Astrocyte of the cerebellum (primary cell): ENCODE data around the gene UBL3.

Source experiments
- DNase-seq: peaks from one replicate; pipeline ENCODE4 v3.0.0-alpha.2; 2011; ENCODE audit warnings: low read depth
- H3K4me3 ChIP-seq: 2 replicates; pipeline ENCODE4 v1.5.1; 2011; ENCODE audit warnings: mild to moderate bottlenecking, low read depth, low read length, moderate library complexity
- in situ Hi-C: cut with HindIII; loops from 2 replicates; pipeline ENCODE4 v1.10.0; 2017; ENCODE audit warnings: low sequenced_read_pairs
- TF ChIP-seq, protein P1 (sequence below): IDR thresholded peaks from 2 replicates; pipeline ENCODE4 v1.5.1; 2012; ENCODE audit warnings: low read length, low read depth, moderate library complexity, mild to moderate bottlenecking; ENCODE audit errors: missing control alignments

Gene UBL3

DNA sequence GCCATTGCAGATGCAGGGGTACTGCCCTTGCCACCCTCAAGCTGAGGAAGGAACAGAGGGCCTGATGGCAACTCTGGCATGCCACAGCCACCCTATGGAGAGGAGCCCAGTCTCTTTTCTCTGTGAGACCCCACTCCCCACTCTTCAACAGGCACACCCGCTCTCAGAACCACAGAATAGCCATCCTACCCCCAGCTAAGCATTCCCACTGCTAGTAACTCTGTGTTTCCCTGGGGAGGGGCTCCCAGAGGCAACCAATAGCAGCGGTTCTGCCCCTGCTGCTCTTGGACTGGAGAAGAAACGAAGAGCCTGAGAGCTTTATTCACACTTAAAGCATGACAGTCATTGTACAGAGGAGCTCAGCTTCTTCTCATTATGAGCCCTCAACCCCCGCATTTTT is 49.3 kb downstream of the UBL3 start:
- in situ Hi-C loops: no loop called here

DNA sequence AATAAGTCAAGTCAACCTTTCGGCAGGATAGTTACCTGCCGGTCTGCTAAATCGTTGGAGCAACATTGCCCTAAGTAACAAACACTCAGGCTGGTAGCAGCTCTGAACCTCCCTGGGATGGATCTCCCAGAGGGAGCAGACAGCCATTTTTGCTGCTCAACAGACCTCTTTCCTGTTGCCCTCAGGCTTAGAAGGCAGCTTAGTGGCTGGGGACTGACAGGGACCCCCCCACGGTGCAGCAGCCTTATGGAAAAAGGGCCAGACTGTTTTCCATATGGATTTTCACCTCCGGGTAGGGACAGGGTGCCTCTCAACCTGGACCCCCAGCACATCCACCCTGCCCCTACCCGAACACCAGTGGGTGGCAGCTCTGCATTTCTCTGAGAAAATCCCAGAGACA is 49.7 kb downstream of the UBL3 start:
- TF ChIP-seq, protein P1, sequence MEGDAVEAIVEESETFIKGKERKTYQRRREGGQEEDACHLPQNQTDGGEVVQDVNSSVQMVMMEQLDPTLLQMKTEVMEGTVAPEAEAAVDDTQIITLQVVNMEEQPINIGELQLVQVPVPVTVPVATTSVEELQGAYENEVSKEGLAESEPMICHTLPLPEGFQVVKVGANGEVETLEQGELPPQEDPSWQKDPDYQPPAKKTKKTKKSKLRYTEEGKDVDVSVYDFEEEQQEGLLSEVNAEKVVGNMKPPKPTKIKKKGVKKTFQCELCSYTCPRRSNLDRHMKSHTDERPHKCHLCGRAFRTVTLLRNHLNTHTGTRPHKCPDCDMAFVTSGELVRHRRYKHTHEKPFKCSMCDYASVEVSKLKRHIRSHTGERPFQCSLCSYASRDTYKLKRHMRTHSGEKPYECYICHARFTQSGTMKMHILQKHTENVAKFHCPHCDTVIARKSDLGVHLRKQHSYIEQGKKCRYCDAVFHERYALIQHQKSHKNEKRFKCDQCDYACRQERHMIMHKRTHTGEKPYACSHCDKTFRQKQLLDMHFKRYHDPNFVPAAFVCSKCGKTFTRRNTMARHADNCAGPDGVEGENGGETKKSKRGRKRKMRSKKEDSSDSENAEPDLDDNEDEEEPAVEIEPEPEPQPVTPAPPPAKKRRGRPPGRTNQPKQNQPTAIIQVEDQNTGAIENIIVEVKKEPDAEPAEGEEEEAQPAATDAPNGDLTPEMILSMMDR: no peak
- H3K4me3 ChIP-seq: no peak overlapping the region
- no peak for DNase-seq
- in situ Hi-C loops: no loop called here

More for the DNA sequence above, 49.3 kb downstream of the UBL3 start:
- no peak overlapping the region for H3K4me3 ChIP-seq
- TF ChIP-seq, protein P1: no peak
- no peak for DNase-seq

DNA sequence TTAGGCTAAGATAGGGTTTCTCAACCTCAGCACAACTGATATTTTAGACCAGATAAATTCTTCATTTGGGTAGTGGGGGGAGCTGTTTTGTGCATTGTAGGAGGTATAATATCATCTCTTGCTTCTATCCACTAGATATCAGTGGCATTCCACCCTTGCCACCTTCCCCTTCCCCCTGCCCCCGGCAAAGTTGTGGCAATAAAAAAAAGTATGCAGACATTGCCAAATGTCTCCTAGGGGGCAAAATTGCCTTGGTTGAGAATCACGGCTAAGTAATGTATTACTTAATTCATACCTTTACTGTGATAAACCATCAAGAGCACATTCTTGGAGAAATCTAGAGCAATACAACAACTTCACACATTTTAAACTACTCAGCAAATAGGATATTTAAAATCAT is 51.4 kb downstream of the UBL3 start:
- DNase-seq: no peak
- in situ Hi-C loops: no loop called here
- no peak overlapping the region for H3K4me3 ChIP-seq
- TF ChIP-seq, protein P1: no peak

DNA sequence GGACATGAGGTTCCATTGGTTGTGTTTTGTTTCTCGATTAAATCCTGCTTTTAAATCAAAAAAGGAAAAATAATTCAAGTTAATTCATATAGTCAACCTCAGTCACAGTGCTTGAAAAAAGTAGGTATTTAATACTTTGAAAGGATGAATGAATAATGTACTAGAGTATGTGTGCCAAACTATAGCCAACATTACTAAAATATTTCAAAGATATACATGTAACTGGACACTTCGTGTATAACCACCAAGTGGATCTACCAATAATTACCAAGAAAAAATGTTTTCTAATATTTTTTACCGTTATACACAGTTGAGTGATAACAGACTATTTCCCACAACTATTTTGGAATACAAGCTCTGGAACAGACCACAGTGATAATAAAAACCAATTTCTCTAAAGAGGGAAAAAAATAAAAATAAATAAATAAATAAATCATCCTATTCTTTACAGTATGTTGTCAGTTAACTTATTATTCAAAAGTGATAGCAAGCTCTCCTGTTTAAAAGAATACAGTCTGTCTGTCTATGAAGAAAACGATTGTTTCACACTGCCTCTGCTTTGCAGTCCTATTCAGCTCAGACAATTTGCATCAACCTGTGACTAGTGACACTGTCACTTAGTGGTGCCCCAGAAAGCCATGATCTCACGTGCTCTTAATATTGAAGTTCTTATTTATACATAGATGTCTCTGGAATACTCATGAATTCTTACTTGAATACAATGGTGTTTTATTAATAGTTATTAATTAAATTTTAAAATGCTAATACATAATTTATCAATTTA is 58.2 kb downstream of the UBL3 start:
- TF ChIP-seq, protein P1: no peak
- no peak overlapping the region for H3K4me3 ChIP-seq
- peak; percentile 20 for DNase-seq
- in situ Hi-C loops: no loop called here

DNA sequence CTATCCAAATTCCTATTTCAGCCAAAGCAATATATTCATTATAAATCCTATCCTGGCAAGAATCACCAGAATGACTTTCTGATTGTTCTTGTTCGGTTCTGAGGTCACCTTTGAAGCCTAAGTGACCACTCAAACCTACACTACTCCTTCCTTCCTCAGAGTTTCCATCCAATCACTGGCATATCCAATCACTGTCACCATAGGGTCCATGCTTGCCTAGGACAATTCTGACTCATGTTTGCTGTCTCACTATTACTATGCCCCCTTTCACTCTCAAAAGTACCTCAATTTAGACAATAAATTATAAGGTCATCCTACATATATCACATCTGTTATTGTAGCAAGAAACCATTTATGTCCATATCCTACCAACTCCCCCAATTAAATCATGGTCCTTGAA is 58.9 kb downstream of the UBL3 start:
- no peak overlapping the region for H3K4me3 ChIP-seq
- DNase-seq: no peak
- in situ Hi-C loops: no loop called here
- TF ChIP-seq, protein P1: no peak

DNA sequence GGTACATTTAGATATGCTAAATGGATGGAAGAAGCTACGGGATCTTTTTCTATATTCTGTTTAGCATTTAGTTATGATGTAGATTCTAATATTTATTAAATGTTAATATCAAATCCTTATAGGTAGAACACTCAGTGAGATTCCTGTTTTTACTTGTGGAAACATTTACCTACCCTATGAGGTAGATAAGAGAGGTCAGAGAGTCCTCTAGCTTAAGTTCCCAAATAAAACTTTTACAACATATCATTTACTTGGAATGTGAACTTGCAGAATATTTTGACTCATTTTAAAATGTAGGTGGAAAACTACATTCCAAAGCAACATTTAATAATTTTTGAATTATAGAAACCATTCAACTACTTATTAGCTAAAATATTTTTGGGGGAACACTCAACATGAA is 63.7 kb downstream of the UBL3 start:
- in situ Hi-C loops: no loop called here
- TF ChIP-seq, protein P1: no peak
- no peak for DNase-seq
- H3K4me3 ChIP-seq: no peak overlapping the region
